HAP-1 (cell line): Measurements from ENCODE around the gene SMOC1.

ENCODE experiments used
- DNase-seq, 2 experiments: peaks; one replicate each; pipeline ENCODE4 v3.0.0-alpha.2; 2016 to 2020; ENCODE audit warnings: low spot score in 2 of 2
- H3K27me3 ChIP-seq: fragments of 250-450 bp; sonication (Bioruptor Pico); 2 replicates; pipeline ENCODE4 v1.5.1; 2020; ENCODE audit warnings: low read depth, mild to moderate bottlenecking, moderate library complexity
- H3K36me3 ChIP-seq: fragments of 250-450 bp; sonication (Bioruptor Pico); replicated peaks from 2 replicates; pipeline ENCODE4 v1.5.1; 2020; ENCODE audit warnings: mild to moderate bottlenecking
- H3K4me1 ChIP-seq: fragments of 250-450 bp; sonication (Bioruptor Pico); 2 replicates; pipeline ENCODE4 v1.5.1; 2020; ENCODE audit warnings: mild to moderate bottlenecking
- H3K4me3 ChIP-seq: fragments of 250-450 bp; sonication (Bioruptor Pico); 2 replicates; pipeline ENCODE4 v1.5.1; 2020; ENCODE audit warnings: mild to moderate bottlenecking, moderate library complexity
- H3K9me3 ChIP-seq: fragments of 250-450 bp; sonication (Bioruptor Pico); 2 replicates; pipeline ENCODE4 v1.5.1; 2020; ENCODE audit warnings: mild to moderate bottlenecking, moderate library complexity
- in situ Hi-C: fragments of 300-500 bp; cut with MboI; formaldehyde crosslinking; loops from 3 replicates; pipeline ENCODE4 v1.14.3; 2020; ENCODE audit warnings: low sequenced_read_pairs, inconsistent platforms, mixed read lengths

The SMOC1 gene

GRCh38 chr14:69879175-69880043 is at the start of gene SMOC1:
Gene SMOC1, plus strand, starts transcription at chr14:69879416. Its CDS starts 263 bp downstream, at chr14:69879679.
- peaks cover 38% of the 10 kb centered on the region for H3K27me3 ChIP-seq
- in situ Hi-C loops = no loop called here
- H3K4me1 ChIP-seq = no peaks in the 10 kb centered on the region
- H3K9me3 ChIP-seq = no peaks in the 10 kb centered on the region
- no peak within 1 kb of the TSS for H3K4me3 ChIP-seq
- H3K36me3 ChIP-seq = no peaks in the 10 kb centered on the region
- DNase-seq = peak; percentile 12 to 62

- DNase-seq = no peak
- Histone ChIP-seq H3K4me1 (no peaks in the 10 kb centered on the region), H3K9me3 (no peaks in the 10 kb centered on the region), H3K27me3 (no peaks in the 10 kb centered on the region; the same call in 1 of the 2 replicates), H3K4me3 (no peak overlapping the region), H3K36me3 (no peaks in the 10 kb centered on the region)
- in situ Hi-C loops = no loop called here
Measured at GRCh38 chr14:69838881-69839416, 40.3 kb upstream of the SMOC1 start.

- in situ Hi-C loops = no loop called here
- Histone ChIP-seq H3K27me3 (peaks cover 3% of the 10 kb centered on the region), H3K36me3 (no peaks in the 10 kb centered on the region), H3K4me1 (no peaks in the 10 kb centered on the region), H3K9me3 (no peaks in the 10 kb centered on the region), H3K4me3 (no peak overlapping the region)
- no peak for DNase-seq
Measured at GRCh38 chr14:69839661-69840060, 39.6 kb upstream of the SMOC1 start.

GRCh38 chr14:69841656-69842055 is 37.6 kb upstream of the SMOC1 start:
- Histone ChIP-seq H3K36me3 (no peaks in the 10 kb centered on the region), H3K9me3 (no peaks in the 10 kb centered on the region), H3K4me1 (no peaks in the 10 kb centered on the region), H3K27me3 (peaks cover 3% of the 10 kb centered on the region), H3K4me3 (no peak overlapping the region)
- in situ Hi-C loops = no loop called here
- DNase-seq = no peak

- DNase-seq = no peak
- Histone ChIP-seq H3K4me3 (no peak overlapping the region), H3K36me3 (no peaks in the 10 kb centered on the region), H3K4me1 (no peaks in the 10 kb centered on the region), H3K27me3 (peaks cover 6% of the 10 kb centered on the region), H3K9me3 (no peaks in the 10 kb centered on the region)
- in situ Hi-C loops = no loop called here
Measured at GRCh38 chr14:69842686-69843420, 36.4 kb upstream of the SMOC1 start.

GRCh38 chr14:69844171-69844570 is 35.0 kb upstream of the SMOC1 start:
- no peak for DNase-seq
- Histone ChIP-seq H3K27me3 (peaks cover 8% of the 10 kb centered on the region), H3K9me3 (no peaks in the 10 kb centered on the region), H3K4me1 (no peaks in the 10 kb centered on the region), H3K36me3 (no peaks in the 10 kb centered on the region), H3K4me3 (no peak overlapping the region)
- in situ Hi-C loops = no loop called here

GRCh38 chr14:69845050-69845581 is 34.1 kb upstream of the SMOC1 start:
- Histone ChIP-seq H3K9me3 (no peaks in the 10 kb centered on the region), H3K4me1 (no peaks in the 10 kb centered on the region), H3K4me3 (no peak overlapping the region), H3K36me3 (no peaks in the 10 kb centered on the region), H3K27me3 (peaks cover 8% of the 10 kb centered on the region)
- in situ Hi-C loops = no loop called here
- DNase-seq = no peak

GRCh38 chr14:69845787-69846186 is 33.4 kb upstream of the SMOC1 start:
- Histone ChIP-seq H3K4me3 (no peak overlapping the region), H3K4me1 (no peaks in the 10 kb centered on the region), H3K9me3 (no peaks in the 10 kb centered on the region), H3K36me3 (no peaks in the 10 kb centered on the region), H3K27me3 (peaks cover 8% of the 10 kb centered on the region)
- in situ Hi-C loops = no loop called here
- no peak for DNase-seq

GRCh38 chr14:69848156-69848555 is 31.1 kb upstream of the SMOC1 start:
- in situ Hi-C loops = no loop called here
- DNase-seq = no peak

GRCh38 chr14:69848903-69849391 is 30.3 kb upstream of the SMOC1 start:
- H3K9me3 ChIP-seq = no peaks in the 10 kb centered on the region
- no peak for DNase-seq
- H3K36me3 ChIP-seq = no peaks in the 10 kb centered on the region
- no peak overlapping the region for H3K4me3 ChIP-seq
- H3K27me3 ChIP-seq = peaks cover 8% of the 10 kb centered on the region
- in situ Hi-C loops = no loop called here
- H3K4me1 ChIP-seq = no peaks in the 10 kb centered on the region

More at GRCh38 chr14:69848156-69848555, 31.1 kb upstream of the SMOC1 start:
- Histone ChIP-seq H3K4me1 (no peaks in the 10 kb centered on the region), H3K4me3 (no peak overlapping the region), H3K9me3 (no peaks in the 10 kb centered on the region), H3K27me3 (peaks cover 8% of the 10 kb centered on the region), H3K36me3 (no peaks in the 10 kb centered on the region)

GRCh38 chr14:69850086-69850735 is 29.0 kb upstream of the SMOC1 start:
- Histone ChIP-seq H3K4me3 (no peak overlapping the region), H3K27me3 (peaks cover 5% of the 10 kb centered on the region; the same call in 1 of the 2 replicates), H3K36me3 (no peaks in the 10 kb centered on the region), H3K4me1 (no peaks in the 10 kb centered on the region), H3K9me3 (0 out of 2 replicates have a peak, but pooled peaks cover 2% of the 10 kb centered on the region)
- no peak for DNase-seq
- in situ Hi-C loops = no loop called here

GRCh38 chr14:69850736-69851112 is 28.5 kb upstream of the SMOC1 start:
- H3K27me3 ChIP-seq = peaks cover 5% of the 10 kb centered on the region; the same call in 1 of the 2 replicates
- no peak overlapping the region for H3K4me3 ChIP-seq
- in situ Hi-C loops = no loop called here
- H3K4me1 ChIP-seq = no peaks in the 10 kb centered on the region
- no peaks in the 10 kb centered on the region for H3K36me3 ChIP-seq
- 0 out of 2 replicates have a peak, but pooled peaks cover 2% of the 10 kb centered on the region for H3K9me3 ChIP-seq
- DNase-seq = no peak
